HFF-Myc (cell line): ENCODE measurements around the gene DGKA.

Source experiments
- DNase-seq: peaks from one replicate; pipeline ENCODE4 v3.0.0-alpha.2; 2011; ENCODE audit warnings: low read depth; ENCODE audit errors: extremely low read depth
- H3K4me3 ChIP-seq: replicated peaks from 2 replicates; pipeline ENCODE4 v1.5.1; 2011; ENCODE audit warnings: low read depth, mild to moderate bottlenecking, control low read depth, low read length
- CTCF ChIP-seq: IDR thresholded peaks from 2 replicates; pipeline ENCODE4 v1.5.1; 2012; ENCODE audit warnings: mild to moderate bottlenecking, low read depth, low read length, control low read depth; ENCODE audit errors: missing control alignments

Gene DGKA

GRCh38 chr12:55930771-55931316 is at the start of gene DGKA:
TSS of gene DGKA (plus strand) at chr12:55931162. CDS start at chr12:55936504, 5,342 bp downstream.
- peak; percentile 59 for TF ChIP-seq CTCF
- peak; percentile 60 for DNase-seq
- peak within 1 kb of the TSS; percentile 68 for H3K4me3 ChIP-seq

GRCh38 chr12:55885113-55885512 is 45.8 kb upstream of the DGKA start:
- H3K4me3 ChIP-seq, result no peak overlapping the region
- DNase-seq, result no peak
- TF ChIP-seq CTCF, result no peak

DNA sequence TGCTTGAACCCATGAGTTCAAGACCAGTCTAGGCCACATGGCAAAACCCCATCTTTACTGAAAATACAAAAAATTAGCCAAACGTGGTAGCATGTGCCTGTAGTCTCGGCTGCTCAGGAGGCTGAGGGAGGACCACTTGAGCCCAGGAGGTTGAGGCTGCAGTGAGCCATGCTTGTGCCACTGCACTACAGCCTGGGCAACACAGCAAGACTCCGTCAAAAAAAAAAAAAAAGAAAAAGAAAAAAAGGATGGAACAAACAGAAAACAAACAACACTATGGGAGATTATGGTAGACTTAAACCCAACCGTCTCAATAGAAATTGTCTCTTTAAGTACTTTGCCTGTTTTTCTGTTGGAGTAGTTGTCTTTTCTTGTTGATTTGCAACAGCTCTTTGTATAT is 39.7 kb upstream of the DGKA start:
- no peak for TF ChIP-seq CTCF
- no peak for DNase-seq

GRCh38 chr12:55893723-55894122 is 37.2 kb upstream of the DGKA start:
- no peak for TF ChIP-seq CTCF
- no peak for DNase-seq
- H3K4me3 ChIP-seq, result no peak overlapping the region

More for the DNA sequence above, 39.7 kb upstream of the DGKA start:
- no peak overlapping the region for H3K4me3 ChIP-seq

DNA sequence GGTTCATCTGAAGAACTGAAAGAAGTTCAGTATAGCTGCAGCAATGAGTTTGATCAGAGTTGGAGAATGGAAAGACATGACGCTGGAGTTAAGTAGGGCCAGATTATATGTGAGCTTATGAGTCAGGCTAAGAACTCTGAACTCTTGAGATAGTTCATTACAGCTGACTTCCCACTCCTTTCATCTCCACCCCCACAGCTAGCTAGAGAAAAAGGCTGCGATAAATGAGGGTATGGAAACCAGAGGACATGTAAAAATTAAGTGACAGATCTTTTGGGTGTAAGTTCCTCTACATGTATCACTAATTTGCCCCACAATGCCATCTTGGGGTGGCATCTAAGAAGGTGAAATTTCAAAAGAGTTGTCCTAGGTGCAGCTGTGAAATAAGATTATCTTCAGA is 31.9 kb upstream of the DGKA start:
- peak; percentile 22 for DNase-seq
- H3K4me3 ChIP-seq, result no peak overlapping the region
- TF ChIP-seq CTCF, result no peak

DNA sequence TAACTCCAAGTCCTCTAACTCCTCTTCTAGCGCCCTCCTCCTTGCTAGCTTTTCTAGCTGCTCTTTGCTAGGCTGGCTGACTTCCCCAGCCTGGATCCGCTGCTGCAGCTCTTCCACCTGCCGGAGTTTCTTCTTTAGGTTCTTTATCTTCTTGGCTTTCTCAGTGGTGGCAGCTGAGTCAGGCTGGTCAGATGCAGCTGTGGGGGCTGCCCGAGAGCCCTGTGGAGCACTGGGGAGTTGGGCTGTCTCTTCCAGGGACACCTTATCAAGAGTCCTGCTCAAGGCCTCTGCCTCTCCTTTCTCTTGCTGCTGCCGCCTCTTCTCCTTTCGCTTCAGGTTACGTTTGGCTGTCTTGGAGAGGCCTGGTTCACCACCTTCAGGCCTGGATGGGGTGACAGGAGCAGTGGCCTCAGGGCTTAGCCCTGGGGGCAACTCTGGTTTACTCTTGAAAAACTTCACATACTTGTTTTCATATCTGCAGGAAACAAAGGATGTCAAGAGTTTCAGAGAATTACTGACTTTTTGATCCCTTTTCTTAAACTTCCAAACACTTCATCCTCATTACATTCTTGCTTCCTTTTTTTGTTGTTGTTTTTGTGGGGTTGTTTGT is 29.0 kb upstream of the DGKA start:
- no peak overlapping the region for H3K4me3 ChIP-seq
- no peak for DNase-seq
- no peak for TF ChIP-seq CTCF

GRCh38 chr12:55906056-55906455 is 24.9 kb upstream of the DGKA start:
- no peak overlapping the region for H3K4me3 ChIP-seq
- no peak for TF ChIP-seq CTCF
- DNase-seq, result no peak
